ENCODE measurements around the gene CISTR. TPM values are rescaled to one million over a fixed set of nuclear protein-coding genes. Genes with fewer than 3 reads are reported as not detected.

Gene CISTR
- total and polyA plus RNA-seq, 2 donors (not counting 3 experiments of a cell fraction or from before 2014, with no cell fraction given): not detected

- FAIRE-seq (no peak), DNase-seq (ENCODE audit: low read depth, low spot score) (no peak)
- H3K9me3 ChIP-seq (replicated peaks; ENCODE audit: control insufficient read depth, insufficient read depth, low read length): no peaks in the 10 kb centered on the region
- no peak overlapping the region for H3K27ac ChIP-seq (ENCODE audit: insufficient read depth, low read depth, low read length)
- POLR2A ChIA-PET: no interaction called here
- H3K36me3 ChIP-seq (ENCODE audit: control insufficient read depth in 2 of 2, extremely low read depth in 1 of 2, insufficient read depth in 2 of 2, low read length in 2 of 2): peaks cover 0 to 42% of the 10 kb centered on the region in 2 experiments
- no peak overlapping the region for H3K4me2 ChIP-seq (ENCODE audit: insufficient read depth, low read length)
- BruUV-seq (replicated peaks): no TSS peak
- no peak overlapping the region for H2AFZ ChIP-seq (ENCODE audit: low read depth, low read length)
- no peaks in the 10 kb centered on the region for H3K9me1 ChIP-seq (replicated peaks; ENCODE audit: control insufficient read depth, extremely low read depth, insufficient read depth, low read length)
- no peak for TF ChIP-seq MYC (IDR thresholded peaks at IDR 0.05; ENCODE audit: low read depth, low read length)
- TF ChIP-seq POLR2AphosphoS5 (IDR thresholded peaks at IDR 0.05; ENCODE audit: insufficient read depth, low read depth, low read length): no peak
- no peak for TF ChIP-seq CTCF (IDR thresholded peaks at IDR 0.05; ENCODE audit: extremely low read depth in 1 of 2, insufficient read depth in 1 of 2, low read depth in 1 of 2, low read length in 2 of 2)
- no peak for TF ChIP-seq POLR2A (IDR thresholded peaks at IDR 0.05; ENCODE audit: low read depth, low read length)
- no peak for TF ChIP-seq EZH2 (IDR thresholded peaks at IDR 0.05; ENCODE audit: borderline replicate concordance, low read depth, low read length, severe bottlenecking)
- TF ChIP-seq JUN (IDR thresholded peaks at IDR 0.05; ENCODE audit: borderline replicate concordance, insufficient read depth, insufficient read length, low read depth): no peak
- TF ChIP-seq MAX (IDR thresholded peaks at IDR 0.05; ENCODE audit: insufficient read depth, insufficient read length): no peak
- TF ChIP-seq FOS (IDR thresholded peaks at IDR 0.05; ENCODE audit: borderline replicate concordance, insufficient read depth, low read length): no peak
- TF ChIP-seq GATA2 (IDR thresholded peaks at IDR 0.05; ENCODE audit: insufficient read depth, insufficient read length, low read depth, low read length): no peak
- no peaks in the 10 kb centered on the region for H3K27me3 ChIP-seq (ENCODE audit: control insufficient read depth in 2 of 2, insufficient read depth in 2 of 2, low read length in 2 of 2)
- no peak overlapping the region for H3K9ac ChIP-seq (replicated peaks; ENCODE audit: extremely low read depth, insufficient read depth, low read length)
- no peaks in the 10 kb centered on the region for H4K20me1 ChIP-seq (replicated peaks; ENCODE audit: control insufficient read depth, extremely low read depth, insufficient read depth, low read length)
- dilution Hi-C loops (cut with MboI; ENCODE audit: extremely low pct_ligation_motif_present, low sequenced_read_pairs): no loop called here
- H3K4me1 ChIP-seq (ENCODE audit: control insufficient read depth, extremely low read depth, insufficient read depth, low read length): peaks cover 3% of the 10 kb centered on the region
- intact Hi-C loops (cut with micrococcal nuclease): no loop called here
- no peak overlapping the region for H3K4me3 ChIP-seq (replicated peaks in 1 of 3; ENCODE audit: insufficient read depth in 1 of 3, low read depth in 1 of 3, low read length in 3 of 3)
- H3K79me2 ChIP-seq (ENCODE audit: control insufficient read depth, insufficient read depth, low read length): no peaks in the 10 kb centered on the region
- CTCF ChIA-PET: interaction anchor here (1.1 to 2.4 kb wide), 4 partner anchors 19 to 36 kb away, joined by 3 to 16 read pairs (median 8); no protein-coding TSS in a partner anchor
Observed at GRCh38 chr12:53720946-53721345, 30.8 kb downstream of the CISTR start.

Data from endothelial cell of umbilical vein (primary cell).